SU-DHL-6 (cell line): ENCODE data around the gene PKD1.
"Not testable (repeated sequence)": the region's sequence is repeated elsewhere in the genome, so short reads cannot be mapped to it uniquely, and the experiment has no call there.

Source experiments
- CTCF ChIP-seq: fragments of 200-600 bp; sonication (generic); IDR thresholded peaks from one replicate; pipeline ENCODE4 v1.5.1; 2017; ENCODE audit warnings: antibody characterized with exemption, mild to moderate bottlenecking, low read length, moderate library complexity; ENCODE audit not compliant: insufficient read depth, poor library complexity, severe bottlenecking
- EZH2phosphoT487 ChIP-seq: fragments of 200-600 bp; sonication (generic), shearing (Covaris generic); conservative IDR thresholded peaks from 2 replicates; pipeline ENCODE4 v1.6.1; 2018; ENCODE audit warnings: mild to moderate bottlenecking, antibody characterized with exemption, low read length, moderate library complexity, mixed read lengths

- not testable (repeated sequence) for TF ChIP-seq CTCF, EZH2phosphoT487
Observed at GRCh38 chr16:2124694-2125444, 10.8 kb downstream of the PKD1 start.
